Prostate gland (tissue), 2 donors: Measurements from ENCODE around the gene ZNF383.

ENCODE experiments used
- POLR2A ChIP-seq: fragments of 450-650 bp; IDR thresholded peaks from one replicate; pipeline ENCODE4 v1.6.1; 2016; ENCODE audit warnings: antibody characterized with exemption, mild to moderate bottlenecking
- TF ChIP-seq, protein P1 (sequence below), 4 experiments: fragments of 200-600 bp in 2 of 4; fragments of 450-650 bp in 2 of 4; sonication (generic) in 2 of 4; IDR thresholded peaks; 1 replicate in 3 of 4; 2 replicates in 1 of 4; pipeline ENCODE4 v1.5.1; 2016 to 2019; ENCODE audit warnings: antibody characterized with exemption in 4 of 4, mild to moderate bottlenecking in 2 of 4, moderate library complexity in 2 of 4

DNA sequence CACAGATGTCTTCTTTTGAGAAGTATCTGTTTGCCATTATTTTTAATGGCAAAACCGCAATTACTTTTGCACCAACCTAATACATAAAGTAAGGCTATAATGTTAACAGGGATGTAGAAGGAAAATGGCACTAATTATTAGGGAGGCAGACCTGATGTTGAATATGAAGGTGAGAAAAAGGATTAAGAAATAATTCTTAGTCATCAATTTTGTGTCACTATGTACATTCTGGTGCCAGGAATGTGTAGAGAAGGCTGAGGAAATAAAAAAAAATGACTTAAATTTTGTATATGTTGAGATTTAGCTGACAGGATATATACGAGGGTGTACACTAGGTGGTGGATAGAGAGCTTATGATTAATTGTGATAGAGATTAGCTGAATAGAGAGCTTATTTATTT is 20.2 kb upstream of the ZNF383 start:
- TF ChIP-seq, protein P1, sequence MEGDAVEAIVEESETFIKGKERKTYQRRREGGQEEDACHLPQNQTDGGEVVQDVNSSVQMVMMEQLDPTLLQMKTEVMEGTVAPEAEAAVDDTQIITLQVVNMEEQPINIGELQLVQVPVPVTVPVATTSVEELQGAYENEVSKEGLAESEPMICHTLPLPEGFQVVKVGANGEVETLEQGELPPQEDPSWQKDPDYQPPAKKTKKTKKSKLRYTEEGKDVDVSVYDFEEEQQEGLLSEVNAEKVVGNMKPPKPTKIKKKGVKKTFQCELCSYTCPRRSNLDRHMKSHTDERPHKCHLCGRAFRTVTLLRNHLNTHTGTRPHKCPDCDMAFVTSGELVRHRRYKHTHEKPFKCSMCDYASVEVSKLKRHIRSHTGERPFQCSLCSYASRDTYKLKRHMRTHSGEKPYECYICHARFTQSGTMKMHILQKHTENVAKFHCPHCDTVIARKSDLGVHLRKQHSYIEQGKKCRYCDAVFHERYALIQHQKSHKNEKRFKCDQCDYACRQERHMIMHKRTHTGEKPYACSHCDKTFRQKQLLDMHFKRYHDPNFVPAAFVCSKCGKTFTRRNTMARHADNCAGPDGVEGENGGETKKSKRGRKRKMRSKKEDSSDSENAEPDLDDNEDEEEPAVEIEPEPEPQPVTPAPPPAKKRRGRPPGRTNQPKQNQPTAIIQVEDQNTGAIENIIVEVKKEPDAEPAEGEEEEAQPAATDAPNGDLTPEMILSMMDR (IDR thresholded peaks at IDR 0.05) = no peak
- no peak for TF ChIP-seq POLR2A
